ENCODE results near the gene TSEN15. TPM values are rescaled to one million over a fixed set of nuclear protein-coding genes. Genes with fewer than 3 reads are reported as not detected.

The TSEN15 gene
- total and polyA plus RNA-seq, 11 donors, result 23.5 to 32.3 (median 26.4) TPM

DNA sequence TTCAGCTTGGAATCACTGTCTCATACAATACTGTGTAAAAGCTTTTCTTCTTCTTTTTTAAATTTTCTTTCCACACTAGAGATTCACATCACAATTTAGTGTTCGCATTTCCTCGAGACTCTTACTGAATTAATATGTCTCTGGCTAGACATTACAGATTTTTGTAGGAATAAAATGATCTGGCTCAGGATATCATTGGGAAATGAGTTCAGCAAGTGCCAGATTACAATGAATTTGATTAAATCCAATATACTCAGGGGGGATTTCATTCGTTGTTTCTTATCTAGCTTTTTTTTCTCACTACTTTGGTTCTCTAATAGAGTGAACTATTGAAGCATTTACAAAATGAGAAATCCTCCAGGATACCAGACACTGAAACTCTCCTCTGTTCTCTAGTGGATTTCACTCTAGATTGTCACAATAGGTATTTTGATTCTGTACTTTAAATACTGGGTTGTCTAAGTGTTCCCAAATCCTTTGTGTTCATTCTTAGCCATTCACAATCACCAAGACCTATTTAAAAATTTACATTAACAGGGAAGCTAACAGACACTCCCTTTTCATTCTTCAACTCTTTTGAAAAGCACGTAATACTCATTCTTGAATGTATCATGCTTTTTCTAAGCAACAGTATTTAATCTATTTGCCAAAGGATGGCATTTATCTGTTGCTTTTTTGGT, 2.8 kb upstream of the TSEN15 start:
- H3K4me3 ChIP-seq, result no peak overlapping the region
- no peaks in the 10 kb centered on the region for H3K27me3 ChIP-seq
- peaks cover 0 to 3% (median 0%) of the 10 kb centered on the region in 9 donors for H3K36me3 ChIP-seq
- intact Hi-C loops (cut with DNase I), result no loop called here
- no peaks in the 10 kb centered on the region for H3K9me3 ChIP-seq
- TF ChIP-seq, protein P1, sequence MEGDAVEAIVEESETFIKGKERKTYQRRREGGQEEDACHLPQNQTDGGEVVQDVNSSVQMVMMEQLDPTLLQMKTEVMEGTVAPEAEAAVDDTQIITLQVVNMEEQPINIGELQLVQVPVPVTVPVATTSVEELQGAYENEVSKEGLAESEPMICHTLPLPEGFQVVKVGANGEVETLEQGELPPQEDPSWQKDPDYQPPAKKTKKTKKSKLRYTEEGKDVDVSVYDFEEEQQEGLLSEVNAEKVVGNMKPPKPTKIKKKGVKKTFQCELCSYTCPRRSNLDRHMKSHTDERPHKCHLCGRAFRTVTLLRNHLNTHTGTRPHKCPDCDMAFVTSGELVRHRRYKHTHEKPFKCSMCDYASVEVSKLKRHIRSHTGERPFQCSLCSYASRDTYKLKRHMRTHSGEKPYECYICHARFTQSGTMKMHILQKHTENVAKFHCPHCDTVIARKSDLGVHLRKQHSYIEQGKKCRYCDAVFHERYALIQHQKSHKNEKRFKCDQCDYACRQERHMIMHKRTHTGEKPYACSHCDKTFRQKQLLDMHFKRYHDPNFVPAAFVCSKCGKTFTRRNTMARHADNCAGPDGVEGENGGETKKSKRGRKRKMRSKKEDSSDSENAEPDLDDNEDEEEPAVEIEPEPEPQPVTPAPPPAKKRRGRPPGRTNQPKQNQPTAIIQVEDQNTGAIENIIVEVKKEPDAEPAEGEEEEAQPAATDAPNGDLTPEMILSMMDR (IDR thresholded peaks at IDR 0.05), result no peak
- TF ChIP-seq POLR2A (IDR thresholded peaks at IDR 0.05), result no peak
- no peak for DNase-seq
- H3K4me1 ChIP-seq, result peaks cover 2 to 24% (median 19%) of the 10 kb centered on the region in 12 donors
- ATAC-seq, result no peak
- H3K27ac ChIP-seq, result no peak overlapping the region
- WGBS, 4 donors, result 61 to 84% (median 65%) methylated on average over 4 of the region's 4 CpGs

DNA sequence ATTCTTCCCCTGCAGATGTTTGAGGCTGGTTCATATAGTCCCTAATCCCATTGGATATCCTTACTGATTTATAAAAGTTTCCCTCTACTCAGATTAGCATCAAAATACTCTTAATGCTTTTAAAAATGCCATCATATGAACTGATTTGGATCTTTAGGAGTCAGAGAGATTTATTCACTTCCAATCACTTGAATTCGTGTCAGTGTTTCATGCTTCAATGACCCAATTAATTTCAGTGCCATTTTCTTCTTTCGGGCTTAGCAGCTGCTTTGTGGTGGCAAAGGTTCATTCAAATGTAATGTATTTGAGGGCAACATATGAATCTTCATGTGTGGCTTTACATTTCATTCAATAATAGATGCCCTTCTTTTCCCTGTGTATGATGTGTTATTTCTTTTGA, 2.2 kb upstream of the TSEN15 start:
- 93 to 99% (median 96%) methylated on average over 2 of the region's 2 CpGs for WGBS, 4 donors
- H3K4me1 ChIP-seq, result peaks cover 2 to 28% (median 22%) of the 10 kb centered on the region in 12 donors
- no peak for DNase-seq

DNA sequence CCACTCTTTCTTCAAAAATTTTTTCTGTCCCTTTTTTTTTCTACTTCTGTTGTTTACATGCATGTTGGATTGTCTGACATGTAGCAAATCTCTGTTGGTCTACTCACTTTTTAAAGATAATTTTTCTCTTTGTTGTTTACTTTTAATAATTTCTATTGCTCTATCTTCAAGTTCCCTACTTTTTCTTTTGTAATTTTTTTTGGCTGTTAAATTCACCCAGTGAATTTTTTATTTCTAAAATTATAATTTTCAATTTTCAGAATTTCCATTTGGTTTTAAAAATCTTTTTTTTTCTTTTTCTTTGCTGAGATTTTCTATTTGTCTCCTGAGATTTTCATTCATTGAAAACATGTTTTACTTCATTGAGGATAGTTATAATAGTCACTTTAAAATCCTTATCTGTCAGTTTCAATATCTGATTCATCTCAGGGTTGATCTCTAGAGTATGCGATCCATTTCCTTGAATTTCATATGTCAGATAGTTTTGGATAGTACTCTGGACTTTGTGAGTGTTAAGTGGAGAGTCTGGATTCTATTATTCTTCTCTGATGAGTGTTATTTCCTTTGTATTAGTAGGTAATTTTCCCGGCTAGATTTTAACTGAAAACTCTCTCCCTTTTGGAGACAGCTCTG, 1.6 kb upstream of the TSEN15 start:
- H3K27me3 ChIP-seq, result no peaks in the 10 kb centered on the region
- H3K27ac ChIP-seq, result no peak overlapping the region
- 74 to 86% (median 81%) methylated on average over 2 of the region's 2 CpGs for WGBS, 4 donors
- H3K36me3 ChIP-seq, result peaks cover 0 to 14% (median 1%) of the 10 kb centered on the region in 9 donors
- ATAC-seq (no peak), DNase-seq (no peak)
- no peak overlapping the region for H3K4me3 ChIP-seq
- H3K9me3 ChIP-seq, result no peaks in the 10 kb centered on the region
- TF ChIP-seq, protein P1 (IDR thresholded peaks at IDR 0.05), result no peak
- no peak for TF ChIP-seq POLR2A (IDR thresholded peaks at IDR 0.05)
- H3K4me1 ChIP-seq, result peaks cover 2 to 28% (median 22%) of the 10 kb centered on the region in 12 donors
- intact Hi-C loops (cut with DNase I), result loop anchor here in 1 of 10 donors (10.0 kb wide), 1 partner anchor 575 kb away; the partner anchor contains the start of gene SMG7

More for the DNA sequence above, 2.2 kb upstream of the TSEN15 start:
- TF ChIP-seq, protein P1 (IDR thresholded peaks at IDR 0.05), result no peak
- no peak for TF ChIP-seq POLR2A (IDR thresholded peaks at IDR 0.05)
- no peak for ATAC-seq
- Histone ChIP-seq H3K4me3 (no peak overlapping the region), H3K36me3 (peaks cover 0 to 7% (median 0%) of the 10 kb centered on the region in 9 donors), H3K9me3 (no peaks in the 10 kb centered on the region), H3K27me3 (no peaks in the 10 kb centered on the region), H3K27ac (no peak overlapping the region)
- intact Hi-C loops (cut with DNase I), result no loop called here

DNA sequence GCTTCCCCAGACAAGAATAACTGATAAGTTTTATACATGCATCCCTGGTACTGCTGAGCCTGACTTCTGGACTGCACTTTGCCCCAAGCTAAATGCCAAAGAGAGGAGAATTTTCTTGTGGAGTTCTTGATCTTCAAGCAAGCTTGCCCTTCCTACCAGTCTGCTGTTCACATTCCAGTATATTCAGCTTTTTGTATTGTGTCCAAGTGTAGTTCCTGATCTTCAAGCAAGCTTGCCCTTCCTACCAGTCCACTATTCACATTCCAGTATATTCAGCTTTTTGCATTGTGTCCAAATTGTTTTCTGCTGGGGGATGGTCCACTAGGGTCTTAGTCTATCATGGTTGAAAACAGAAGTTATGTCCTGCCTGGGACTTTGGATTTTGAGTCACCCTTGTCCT, 894 bp upstream of the TSEN15 start:
- H3K4me3 ChIP-seq, result peak overlapping the region in 8 of 12 donors; percentile 75 to 96 (median 88)
- DNase-seq (no peak), ATAC-seq (no peak)
- no peak for TF ChIP-seq POLR2A (IDR thresholded peaks at IDR 0.05)
- TF ChIP-seq, protein P1 (IDR thresholded peaks at IDR 0.05), result no peak
- peaks cover 0 to 21% (median 7%) of the 10 kb centered on the region in 9 donors for H3K36me3 ChIP-seq
- H3K27ac ChIP-seq, result peak overlapping the region in 4 of 12 donors; percentile 86 to 93 (median 90)
- intact Hi-C loops (cut with DNase I), result loop anchor here in 1 of 10 donors (10.0 kb wide), 1 partner anchor 576 kb away; the partner anchor contains the start of gene SMG7
- peaks cover 2 to 28% (median 22%) of the 10 kb centered on the region in 12 donors for H3K4me1 ChIP-seq
- no peaks in the 10 kb centered on the region for H3K27me3 ChIP-seq
- H3K9me3 ChIP-seq, result no peaks in the 10 kb centered on the region

Measured in heart left ventricle (tissue), 16 donors.